Osteoblast (primary cell): ENCODE data around the gene SLC26A2. TPM values are rescaled to one million over a fixed set of nuclear protein-coding genes. Genes with fewer than 3 reads are reported as not detected.

Source experiments
- DNase-seq: peaks from one replicate; pipeline ENCODE4 v3.0.0; 2011; ENCODE audit warnings: low spot score, mixed read lengths; ENCODE audit not compliant: insufficient read length; ENCODE audit errors: missing footprints
- H2AFZ ChIP-seq: 2 replicates; pipeline ENCODE4 v1.6.0; 2011; ENCODE audit warnings: mild to moderate bottlenecking, low read length
- H3K27ac ChIP-seq: 2 replicates; pipeline ENCODE4 v1.5.1; 2011; ENCODE audit warnings: mild to moderate bottlenecking, low read depth, low read length, moderate library complexity
- H3K27me3 ChIP-seq: 2 replicates; pipeline ENCODE4 v1.6.0; 2012; ENCODE audit warnings: mild to moderate bottlenecking, control low read depth, inconsistent platforms, low read length, moderate library complexity; ENCODE audit not compliant: insufficient read depth
- H3K36me3 ChIP-seq: 2 replicates; pipeline ENCODE4 v1.5.1; 2011; ENCODE audit warnings: mild to moderate bottlenecking, low read length, control low read depth, moderate library complexity; ENCODE audit not compliant: insufficient read depth
- H3K4me1 ChIP-seq: 2 replicates; pipeline ENCODE4 v1.5.1; 2011; ENCODE audit warnings: mild to moderate bottlenecking, low read length, control low read depth, moderate library complexity; ENCODE audit not compliant: insufficient read depth
- H3K4me2 ChIP-seq: 2 replicates; pipeline ENCODE4 v1.6.0; 2011; ENCODE audit warnings: mild to moderate bottlenecking, low read length; ENCODE audit not compliant: insufficient read depth
- H3K4me3 ChIP-seq: fragments of 200-600 bp; sonication (generic); 3 replicates; pipeline ENCODE4 v1.5.1; 2012; ENCODE audit warnings: mild to moderate bottlenecking, low read length, inconsistent platforms; ENCODE audit not compliant: insufficient read depth
- H3K79me2 ChIP-seq: 2 replicates; pipeline ENCODE4 v1.6.0; 2012; ENCODE audit warnings: mild to moderate bottlenecking, low read length, control low read depth, inconsistent platforms; ENCODE audit not compliant: insufficient read depth
- H3K9me3 ChIP-seq: 2 replicates; pipeline ENCODE4 v1.5.1; 2011; ENCODE audit warnings: low read depth, low read length, control low read depth
- H4K20me1 ChIP-seq: 2 replicates; pipeline ENCODE4 v1.6.0; 2012; ENCODE audit warnings: mild to moderate bottlenecking, low read length, control low read depth; ENCODE audit not compliant: insufficient read depth
- small RNA-seq: library from RNA; depleted of rRNA; stranded (forward); fragments of <200 nt; gene quantifications from one replicate; pipeline ENCODE3, GENCODE V24; 2012
- total RNA-seq: library from RNA; depleted of rRNA; stranded (reverse); fragments of >200 nt; gene quantifications from 2 replicates; pipeline ENCODE4 v1.2.3, GENCODE V29; 2012
- TF ChIP-seq, protein P1 (sequence below): IDR thresholded peaks from 2 replicates; pipeline ENCODE4 v1.5.1; 2011; ENCODE audit warnings: mild to moderate bottlenecking, low read depth, low read length, moderate library complexity; ENCODE audit errors: extremely low read depth

SLC26A2 gene
- total RNA-seq, 1 donor, result 22.1 TPM

DNA sequence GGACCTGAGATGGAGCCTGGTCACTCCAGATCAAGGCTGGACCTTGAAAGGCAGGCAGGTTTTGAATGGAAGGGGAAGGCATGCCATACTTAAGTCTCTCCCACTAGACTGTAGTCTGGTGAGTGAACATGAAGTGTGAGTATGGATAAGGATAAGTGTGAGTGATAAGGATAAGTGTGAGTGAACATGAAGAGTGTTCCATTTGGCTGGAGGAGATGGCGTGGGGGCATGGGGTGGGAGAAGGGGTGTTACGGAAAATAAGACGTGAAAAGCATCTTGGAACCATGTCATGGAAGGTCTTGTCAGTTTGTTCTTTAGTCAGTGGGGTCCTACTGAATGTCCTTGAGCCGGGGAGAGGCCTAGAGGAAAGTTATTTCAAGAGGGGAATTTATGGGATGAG lies 72.8 kb downstream of the SLC26A2 start:
- H3K27ac ChIP-seq, result peak overlapping the region; percentile 16
- peaks cover 27% of the 10 kb centered on the region for H3K79me2 ChIP-seq
- TF ChIP-seq, protein P1, sequence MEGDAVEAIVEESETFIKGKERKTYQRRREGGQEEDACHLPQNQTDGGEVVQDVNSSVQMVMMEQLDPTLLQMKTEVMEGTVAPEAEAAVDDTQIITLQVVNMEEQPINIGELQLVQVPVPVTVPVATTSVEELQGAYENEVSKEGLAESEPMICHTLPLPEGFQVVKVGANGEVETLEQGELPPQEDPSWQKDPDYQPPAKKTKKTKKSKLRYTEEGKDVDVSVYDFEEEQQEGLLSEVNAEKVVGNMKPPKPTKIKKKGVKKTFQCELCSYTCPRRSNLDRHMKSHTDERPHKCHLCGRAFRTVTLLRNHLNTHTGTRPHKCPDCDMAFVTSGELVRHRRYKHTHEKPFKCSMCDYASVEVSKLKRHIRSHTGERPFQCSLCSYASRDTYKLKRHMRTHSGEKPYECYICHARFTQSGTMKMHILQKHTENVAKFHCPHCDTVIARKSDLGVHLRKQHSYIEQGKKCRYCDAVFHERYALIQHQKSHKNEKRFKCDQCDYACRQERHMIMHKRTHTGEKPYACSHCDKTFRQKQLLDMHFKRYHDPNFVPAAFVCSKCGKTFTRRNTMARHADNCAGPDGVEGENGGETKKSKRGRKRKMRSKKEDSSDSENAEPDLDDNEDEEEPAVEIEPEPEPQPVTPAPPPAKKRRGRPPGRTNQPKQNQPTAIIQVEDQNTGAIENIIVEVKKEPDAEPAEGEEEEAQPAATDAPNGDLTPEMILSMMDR, result no peak
- no peak overlapping the region for H3K4me3 ChIP-seq
- no peaks in the 10 kb centered on the region for H4K20me1 ChIP-seq
- H3K36me3 ChIP-seq, result peaks cover 89% of the 10 kb centered on the region
- no peak overlapping the region for H3K4me2 ChIP-seq
- no peak for DNase-seq
- H3K4me1 ChIP-seq, result peaks cover 37% of the 10 kb centered on the region
- no peaks in the 10 kb centered on the region for H3K27me3 ChIP-seq
- no peak overlapping the region for H2AFZ ChIP-seq
- no peaks in the 10 kb centered on the region for H3K9me3 ChIP-seq

DNA sequence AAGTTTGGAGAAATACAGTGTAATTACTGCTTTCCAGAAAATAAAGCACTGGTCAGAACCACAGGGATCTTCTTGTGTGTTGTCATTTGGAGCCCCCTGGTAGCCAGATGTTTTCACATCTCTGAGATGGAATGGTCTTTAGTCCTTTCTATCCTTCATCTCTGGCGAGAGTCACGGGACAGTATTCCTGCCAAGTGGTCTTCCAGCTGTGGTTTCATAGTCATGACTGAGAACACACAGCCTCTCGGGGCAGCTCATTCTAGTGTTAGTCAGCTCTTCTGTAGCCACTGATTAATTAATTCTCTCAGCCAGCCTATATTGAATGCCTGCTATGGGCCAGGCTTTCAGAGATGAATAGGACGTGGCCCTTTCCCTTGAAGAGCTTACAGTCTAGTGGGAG lies 74.1 kb downstream of the SLC26A2 start:
- H3K36me3 ChIP-seq, result peaks cover 87% of the 10 kb centered on the region
- TF ChIP-seq, protein P1, result no peak
- H3K27ac ChIP-seq, result peak overlapping the region; percentile 67
- H3K27me3 ChIP-seq, result no peaks in the 10 kb centered on the region
- peak; percentile 85 for DNase-seq
- H3K79me2 ChIP-seq, result peaks cover 32% of the 10 kb centered on the region
- no peak overlapping the region for H2AFZ ChIP-seq
- peak overlapping the region; percentile 9 for H3K4me2 ChIP-seq
- peaks cover 37% of the 10 kb centered on the region for H3K4me1 ChIP-seq
- no peaks in the 10 kb centered on the region for H3K9me3 ChIP-seq
- no peaks in the 10 kb centered on the region for H4K20me1 ChIP-seq
- no peak overlapping the region for H3K4me3 ChIP-seq

DNA sequence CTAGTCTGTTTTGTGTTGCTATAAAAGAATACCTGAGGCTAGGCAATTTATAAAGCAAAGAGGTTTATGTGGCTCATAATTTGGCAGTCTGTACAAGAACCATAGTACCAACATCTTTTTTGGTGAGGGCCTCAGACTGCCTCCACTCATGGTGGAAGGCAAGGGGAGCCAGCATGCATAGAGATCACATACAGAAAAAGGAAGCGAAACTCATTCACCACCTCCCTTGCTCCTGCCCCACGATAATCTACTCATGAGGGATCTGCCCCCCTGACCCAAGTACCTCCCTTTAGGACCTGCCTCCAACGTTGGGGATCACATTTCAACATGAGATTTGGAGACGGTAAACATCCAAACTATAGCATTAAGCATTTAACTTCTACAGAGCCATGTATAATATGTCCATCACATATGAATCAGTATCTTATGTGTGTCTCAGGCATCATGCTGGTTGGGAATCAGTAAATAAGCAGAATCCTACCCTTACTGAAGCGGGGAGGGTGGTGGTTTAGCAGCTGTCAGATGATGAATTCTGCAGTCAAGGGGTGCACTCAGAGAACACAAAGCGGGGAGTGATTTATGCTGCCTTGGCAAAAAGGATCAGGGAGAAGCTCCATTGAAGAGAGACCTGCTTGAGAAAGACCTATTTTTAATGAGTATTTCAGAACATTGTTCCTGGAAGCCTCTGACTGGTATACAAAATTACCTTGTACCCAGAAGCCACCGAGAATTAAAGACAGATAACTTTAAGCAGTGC lies 74.8 kb downstream of the SLC26A2 start:
- Histone ChIP-seq H3K27ac (peak overlapping the region; percentile 67), H3K36me3 (peaks cover 87% of the 10 kb centered on the region), H3K9me3 (no peaks in the 10 kb centered on the region), H3K27me3 (no peaks in the 10 kb centered on the region), H3K4me1 (peaks cover 37% of the 10 kb centered on the region), H3K4me2 (no peak overlapping the region), H3K79me2 (peaks cover 37% of the 10 kb centered on the region), H3K4me3 (no peak overlapping the region), H4K20me1 (no peaks in the 10 kb centered on the region), H2AFZ (no peak overlapping the region)
- DNase-seq, result no peak
- TF ChIP-seq, protein P1, result no peak

DNA sequence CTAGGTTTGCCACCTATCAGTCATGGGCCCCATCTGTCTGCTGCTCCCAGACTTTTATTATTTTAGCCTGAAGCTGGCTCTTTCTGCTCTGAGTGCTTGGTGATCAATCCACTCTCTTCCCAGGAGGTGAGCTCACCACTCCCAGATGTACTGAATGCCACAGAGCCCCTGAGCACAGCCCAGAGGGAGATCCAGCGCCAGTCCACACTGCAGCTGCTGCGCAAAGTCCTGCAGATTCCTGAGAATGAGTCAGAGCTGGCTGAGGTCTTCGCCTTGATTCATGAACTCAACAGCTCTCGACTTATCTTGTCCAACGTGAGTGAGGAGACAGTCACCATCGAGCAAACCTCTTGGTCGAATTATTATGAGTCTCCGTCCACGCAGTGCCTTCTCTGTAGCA lies 76.0 kb downstream of the SLC26A2 start:
- H3K27ac ChIP-seq, result peak overlapping the region; percentile 67
- TF ChIP-seq, protein P1, result no peak
- no peaks in the 10 kb centered on the region for H3K9me3 ChIP-seq
- peaks cover 37% of the 10 kb centered on the region for H3K4me1 ChIP-seq
- no peaks in the 10 kb centered on the region for H4K20me1 ChIP-seq
- no peaks in the 10 kb centered on the region for H3K27me3 ChIP-seq
- H3K4me3 ChIP-seq, result no peak overlapping the region
- peak; percentile 92 for DNase-seq
- H3K4me2 ChIP-seq, result peak overlapping the region; percentile 44
- peaks cover 87% of the 10 kb centered on the region for H3K36me3 ChIP-seq
- no peak overlapping the region for H2AFZ ChIP-seq
- peaks cover 43% of the 10 kb centered on the region for H3K79me2 ChIP-seq

Small RNA genes within 50 kb of the gene (small RNA-seq; reads per million reads assigned to genes)
- gene RF00019, result not detected

Other genes with a start within 250 kb of the SLC26A2 start
- 1.1 and 1.8 TPM in 2 replicates for gene PPARGC1B, start 230.4 kb upstream of the SLC26A2 start, total RNA-seq
- under 0.01 TPM in 2 replicates for gene PDE6A, start 16.0 kb upstream of the SLC26A2 start, total RNA-seq
- gene TIGD6, start 39.9 kb downstream of the SLC26A2 start, total RNA-seq, result 9.1 and 9.8 TPM in 2 replicates
- 49.8 and 54.3 TPM in 2 replicates for gene HMGXB3, start 40.0 kb downstream of the SLC26A2 start, total RNA-seq
- gene CSF1R, start 125.8 kb downstream of the SLC26A2 start, total RNA-seq, result 0.36 and 0.88 TPM in 2 replicates
- 531 and 567 TPM in 2 replicates for gene PDGFRB, start 195.1 kb downstream of the SLC26A2 start, total RNA-seq
- gene CDX1, start 206.0 kb downstream of the SLC26A2 start, total RNA-seq, result 0.29 and 0.36 TPM in 2 replicates
- under 0.01 TPM in 1 of 2 replicates, not detected in the other for gene SLC6A7, start 229.3 kb downstream of the SLC26A2 start, total RNA-seq